ENCODE data around the gene EFNB3.

DNA sequence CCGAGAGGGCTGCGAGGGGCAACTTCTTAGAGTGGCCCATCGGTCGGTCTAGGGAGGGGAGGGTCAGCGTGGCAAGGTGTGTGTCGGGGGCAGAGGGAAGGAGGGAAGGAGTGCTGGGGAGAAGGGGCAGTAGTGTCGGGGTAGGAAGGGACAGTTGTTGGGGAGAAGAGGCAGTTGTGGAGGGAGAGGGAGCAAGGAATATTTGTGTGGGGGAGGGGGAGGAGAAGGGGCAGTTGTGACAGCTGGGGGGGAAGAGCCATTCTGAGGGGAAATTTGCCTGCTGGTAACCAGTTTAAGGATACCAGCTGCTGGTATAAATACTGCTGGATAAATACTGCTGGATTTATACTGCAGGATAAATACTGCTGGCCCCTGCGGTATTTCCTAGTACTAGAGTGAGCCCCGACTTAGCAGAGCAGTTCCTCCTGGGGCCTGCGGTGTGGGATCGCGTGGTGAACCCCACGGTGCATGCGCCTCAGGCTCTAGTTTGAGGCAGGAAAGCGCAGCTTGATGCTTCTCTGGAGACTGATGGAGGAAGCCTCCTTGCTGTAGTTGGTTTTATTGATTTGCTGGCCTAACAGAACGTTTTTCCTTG is 12.9 kb downstream of the EFNB3 start:
- TF ChIP-seq, protein P1, sequence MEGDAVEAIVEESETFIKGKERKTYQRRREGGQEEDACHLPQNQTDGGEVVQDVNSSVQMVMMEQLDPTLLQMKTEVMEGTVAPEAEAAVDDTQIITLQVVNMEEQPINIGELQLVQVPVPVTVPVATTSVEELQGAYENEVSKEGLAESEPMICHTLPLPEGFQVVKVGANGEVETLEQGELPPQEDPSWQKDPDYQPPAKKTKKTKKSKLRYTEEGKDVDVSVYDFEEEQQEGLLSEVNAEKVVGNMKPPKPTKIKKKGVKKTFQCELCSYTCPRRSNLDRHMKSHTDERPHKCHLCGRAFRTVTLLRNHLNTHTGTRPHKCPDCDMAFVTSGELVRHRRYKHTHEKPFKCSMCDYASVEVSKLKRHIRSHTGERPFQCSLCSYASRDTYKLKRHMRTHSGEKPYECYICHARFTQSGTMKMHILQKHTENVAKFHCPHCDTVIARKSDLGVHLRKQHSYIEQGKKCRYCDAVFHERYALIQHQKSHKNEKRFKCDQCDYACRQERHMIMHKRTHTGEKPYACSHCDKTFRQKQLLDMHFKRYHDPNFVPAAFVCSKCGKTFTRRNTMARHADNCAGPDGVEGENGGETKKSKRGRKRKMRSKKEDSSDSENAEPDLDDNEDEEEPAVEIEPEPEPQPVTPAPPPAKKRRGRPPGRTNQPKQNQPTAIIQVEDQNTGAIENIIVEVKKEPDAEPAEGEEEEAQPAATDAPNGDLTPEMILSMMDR (IDR thresholded peaks at IDR 0.05): no peak
- no peak for TF ChIP-seq POLR2A (IDR thresholded peaks at IDR 0.05)

Data from suprapubic skin (tissue), 3 donors.